Activated T-helper 2 cell treated with anti-CD3 and anti-CD28 coated beads, Interferon-gamma antibody, Interleukin-2, Interleukin-4, amounts not matched to agents 10 μg/mL and 5 μg/mL and 100 μg/mL, durations not matched to agents 14 hours and 24 hours and 36 hours (primary cell): ENCODE measurements around the gene NEURL4. TPM values are rescaled to one million over a fixed set of nuclear protein-coding genes. Genes with fewer than 3 reads are reported as not detected.
A peak's percentile ranks its signal among the peaks of the same experiment; 100 is the strongest.
"Not testable (repeated sequence)": the region's sequence is repeated elsewhere in the genome, so short reads cannot be mapped to it uniquely, and the experiment has no call there.

Experiments
- DNase-seq: peaks from one replicate; pipeline ENCODE4 v3.0.0; 2021; ENCODE audit warnings: low spot score
- H3K27ac Mint-ChIP-seq: one replicate; pipeline ENCODE4 v1.8.0; 2021; ENCODE audit warnings: mixed read lengths
- H3K27me3 Mint-ChIP-seq: one replicate; pipeline ENCODE4 v1.8.0; 2021; ENCODE audit warnings: low read depth, mixed read lengths
- H3K36me3 Mint-ChIP-seq: one replicate; pipeline ENCODE4 v1.8.0; 2021; ENCODE audit warnings: low read depth, mixed read lengths
- H3K4me1 Mint-ChIP-seq: one replicate; pipeline ENCODE4 v1.8.0; 2021; ENCODE audit warnings: low read depth, mixed read lengths
- H3K4me3 Mint-ChIP-seq: one replicate; pipeline ENCODE4 v1.8.0; 2021; ENCODE audit warnings: low read depth, mild to moderate bottlenecking, moderate library complexity, mixed read lengths
- H3K9me3 Mint-ChIP-seq: one replicate; pipeline ENCODE4 v1.8.0; 2021; ENCODE audit warnings: mixed read lengths
- intact Hi-C: fragments of 100-400 bp; cut with micrococcal nuclease; formaldehyde crosslinking; loops from one replicate; pipeline ENCODE4 v1.15.1; 2023
- total RNA-seq: library from RNA; stranded (reverse); gene quantifications from 2 replicates; pipeline ENCODE4 v1.2.3, GENCODE V29; 2022

NEURL4 gene
- total RNA-seq, 1 donor from 2014 or later = 47.7 TPM

- no peak overlapping the region for H3K4me3 Mint-ChIP-seq
- H3K36me3 Mint-ChIP-seq = peaks cover 61% of the 10 kb centered on the region
- no peak overlapping the region for H3K27ac Mint-ChIP-seq
- no peak for DNase-seq
- no peaks in the 10 kb centered on the region for H3K9me3 Mint-ChIP-seq
- H3K27me3 Mint-ChIP-seq = no peaks in the 10 kb centered on the region
- intact Hi-C loops = no loop called here
- peaks cover 29% of the 10 kb centered on the region for H3K4me1 Mint-ChIP-seq
Observed at GRCh38 chr17:7340179-7340578, 11.0 kb upstream of the NEURL4 start.

- H3K27me3 Mint-ChIP-seq, H3K9me3 Mint-ChIP-seq, DNase-seq: not testable (repeated sequence)
- H3K36me3 Mint-ChIP-seq = peaks cover 42% of the 10 kb centered on the region
- intact Hi-C loops = loop anchor here (2.0 kb wide), 1 partner anchor 13 kb away; no protein-coding TSS in a partner anchor
- peaks cover 37% of the 10 kb centered on the region for H3K4me1 Mint-ChIP-seq
- peak overlapping the region; percentile 89 for H3K27ac Mint-ChIP-seq
- peak overlapping the region; percentile 92 for H3K4me3 Mint-ChIP-seq
Observed at GRCh38 chr17:7337600-7337999, 8.5 kb upstream of the NEURL4 start.

- peak; percentile 80 for DNase-seq
- Mint-ChIP-seq H3K36me3 (peaks cover 34% of the 10 kb centered on the region), H3K9me3 (no peaks in the 10 kb centered on the region), H3K4me1 (peaks cover 41% of the 10 kb centered on the region), H3K4me3 (peak within 1 kb of the TSS; percentile 92), H3K27me3 (no peaks in the 10 kb centered on the region), H3K27ac (peak within 1 kb of the TSS; percentile 89)
- intact Hi-C loops = loop anchor here (2.0 kb wide), 1 partner anchor 14 kb away; no protein-coding TSS in a partner anchor
Observed at GRCh38 chr17:7336240-7337175, 7.4 kb upstream of the NEURL4 start, which contains the start of gene ACAP1. Gene ACAP1, plus strand, starts transcription at chr17:7336529. Its CDS starts 206 bp downstream, at chr17:7336735.

- Mint-ChIP-seq H3K4me1 (peaks cover 40% of the 10 kb centered on the region), H3K27ac (peak overlapping the region; percentile 89), H3K4me3 (peak overlapping the region; percentile 92), H3K36me3 (peaks cover 31% of the 10 kb centered on the region)
- intact Hi-C loops = loop anchor here (2.0 kb wide), 1 partner anchor 15 kb away; no protein-coding TSS in a partner anchor
- DNase-seq, H3K9me3 Mint-ChIP-seq, H3K27me3 Mint-ChIP-seq: not testable (repeated sequence)
Observed at GRCh38 chr17:7335765-7336164, 6.6 kb upstream of the NEURL4 start.

GRCh38 chr17:7334938-7335538 lies 5.9 kb upstream of the NEURL4 start:
- H3K27me3 Mint-ChIP-seq = no peaks in the 10 kb centered on the region
- no peak for DNase-seq
- H3K27ac Mint-ChIP-seq = no peak overlapping the region
- H3K4me3 Mint-ChIP-seq = peak overlapping the region; percentile 54
- peaks cover 43% of the 10 kb centered on the region for H3K4me1 Mint-ChIP-seq
- H3K36me3 Mint-ChIP-seq = peaks cover 26% of the 10 kb centered on the region
- intact Hi-C loops = no loop called here
- H3K9me3 Mint-ChIP-seq = no peaks in the 10 kb centered on the region

- H3K27me3 Mint-ChIP-seq, intact Hi-C loops, H3K9me3 Mint-ChIP-seq: not testable (repeated sequence)
- Mint-ChIP-seq H3K27ac (peak overlapping the region; percentile 85), H3K4me1 (peaks cover 40% of the 10 kb centered on the region), H3K36me3 (peaks cover 11% of the 10 kb centered on the region), H3K4me3 (peak overlapping the region; percentile 66)
- DNase-seq = peak; percentile 71
Observed at GRCh38 chr17:7332600-7333069, 3.5 kb upstream of the NEURL4 start.

- H3K27me3 Mint-ChIP-seq = no peaks in the 10 kb centered on the region
- no peaks in the 10 kb centered on the region for H3K9me3 Mint-ChIP-seq
- intact Hi-C loops = no loop called here
- H3K4me1 Mint-ChIP-seq = peaks cover 39% of the 10 kb centered on the region
- peaks cover 6% of the 10 kb centered on the region for H3K36me3 Mint-ChIP-seq
- H3K4me3 Mint-ChIP-seq = peak overlapping the region; percentile 66
- H3K27ac Mint-ChIP-seq = peak overlapping the region; percentile 85
- no peak for DNase-seq
Observed at GRCh38 chr17:7332111-7332510, 3.0 kb upstream of the NEURL4 start.

- Mint-ChIP-seq H3K27ac (peak overlapping the region; percentile 95), H3K4me3 (peak overlapping the region; percentile 87), H3K9me3 (no peaks in the 10 kb centered on the region), H3K4me1 (peaks cover 32% of the 10 kb centered on the region), H3K27me3 (no peaks in the 10 kb centered on the region), H3K36me3 (peaks cover 4% of the 10 kb centered on the region)
- no peak for DNase-seq
- intact Hi-C loops = loop anchor here (2.0 kb wide), 1 partner anchor 242 kb away; no protein-coding TSS in a partner anchor
Observed at GRCh38 chr17:7330638-7331015, 1.5 kb upstream of the NEURL4 start.

GRCh38 chr17:7329997-7330637 lies 982 bp upstream of the NEURL4 start:
- H3K9me3 Mint-ChIP-seq = no peaks in the 10 kb centered on the region
- peaks cover 26% of the 10 kb centered on the region for H3K4me1 Mint-ChIP-seq
- peaks cover 9% of the 10 kb centered on the region for H3K36me3 Mint-ChIP-seq
- H3K27ac Mint-ChIP-seq = peak overlapping the region; percentile 95
- no peaks in the 10 kb centered on the region for H3K27me3 Mint-ChIP-seq
- DNase-seq = peak; percentile 79
- intact Hi-C loops = loop anchor here (1.0 to 2.0 kb wide), 3 partner anchors 15 to 243 kb away; partner anchors contain the start of genes EIF5A and GPS2
- peak overlapping the region; percentile 87 for H3K4me3 Mint-ChIP-seq

GRCh38 chr17:7329374-7329996 lies 350 bp upstream of the NEURL4 start:
- H3K4me1 Mint-ChIP-seq = peaks cover 26% of the 10 kb centered on the region
- DNase-seq = peak; percentile 96
- H3K36me3 Mint-ChIP-seq = peaks cover 12% of the 10 kb centered on the region
- H3K4me3 Mint-ChIP-seq = peak overlapping the region; percentile 87
- no peaks in the 10 kb centered on the region for H3K27me3 Mint-ChIP-seq
- no peaks in the 10 kb centered on the region for H3K9me3 Mint-ChIP-seq
- intact Hi-C loops = loop anchor here (1.0 kb wide), 2 partner anchors 14 to 22 kb away; partner anchors contain the start of genes EIF5A and GPS2
- H3K27ac Mint-ChIP-seq = peak overlapping the region; percentile 95

- no peaks in the 10 kb centered on the region for H3K9me3 Mint-ChIP-seq
- no peak for DNase-seq
- intact Hi-C loops = no loop called here
- H3K27ac Mint-ChIP-seq = peak overlapping the region; percentile 10
- H3K4me1 Mint-ChIP-seq = peaks cover 22% of the 10 kb centered on the region
- H3K27me3 Mint-ChIP-seq = no peaks in the 10 kb centered on the region
- peak overlapping the region; percentile 90 for H3K4me3 Mint-ChIP-seq
- H3K36me3 Mint-ChIP-seq = peaks cover 25% of the 10 kb centered on the region
Observed at GRCh38 chr17:7328009-7328408, 1.1 kb downstream of the NEURL4 start.

- intact Hi-C loops = no loop called here
- H3K4me3 Mint-ChIP-seq = peak overlapping the region; percentile 58
- peaks cover 30% of the 10 kb centered on the region for H3K36me3 Mint-ChIP-seq
- DNase-seq = no peak
- no peak overlapping the region for H3K27ac Mint-ChIP-seq
- H3K9me3 Mint-ChIP-seq = no peaks in the 10 kb centered on the region
- H3K27me3 Mint-ChIP-seq = no peaks in the 10 kb centered on the region
- peaks cover 18% of the 10 kb centered on the region for H3K4me1 Mint-ChIP-seq
Observed at GRCh38 chr17:7327501-7327900, 1.6 kb downstream of the NEURL4 start.
